MM.1S (cell line): ENCODE results near the gene KCNH4.

ENCODE experiments used
- CTCF ChIP-seq: fragments of 300-600 bp; sonication (generic); IDR thresholded peaks from 2 replicates; pipeline ENCODE4 v1.5.1; 2016; ENCODE audit warnings: antibody characterized with exemption, low read length, mixed read lengths
- EZH2phosphoT487 ChIP-seq: fragments of 300-600 bp; sonication (generic); IDR thresholded peaks from 2 replicates; pipeline ENCODE4 v1.6.1; 2018; ENCODE audit warnings: antibody characterized with exemption, low read length

- TF ChIP-seq CTCF = no peak
- TF ChIP-seq EZH2phosphoT487 = no peak
Measured at GRCh38 chr17:42120770-42121769, 59.9 kb downstream of the KCNH4 start, which contains the start of gene KAT2A.
